22Rv1 (cell line): ENCODE measurements around the gene SLF2.

Source experiments
- H3K27ac ChIP-seq: fragments of 450-650 bp; 2 replicates; pipeline ENCODE4 v1.5.1; 2017
- CTCF ChIP-seq: fragments of 450-650 bp; IDR thresholded peaks from 2 replicates; pipeline ENCODE4 v1.5.1; 2017; ENCODE audit warnings: mild to moderate bottlenecking
- ZFX ChIP-seq: fragments of 450-650 bp; IDR thresholded peaks from 2 replicates; pipeline ENCODE4 v1.6.1; 2017; ENCODE audit warnings: antibody characterized with exemption, borderline replicate concordance

SLF2 gene

DNA sequence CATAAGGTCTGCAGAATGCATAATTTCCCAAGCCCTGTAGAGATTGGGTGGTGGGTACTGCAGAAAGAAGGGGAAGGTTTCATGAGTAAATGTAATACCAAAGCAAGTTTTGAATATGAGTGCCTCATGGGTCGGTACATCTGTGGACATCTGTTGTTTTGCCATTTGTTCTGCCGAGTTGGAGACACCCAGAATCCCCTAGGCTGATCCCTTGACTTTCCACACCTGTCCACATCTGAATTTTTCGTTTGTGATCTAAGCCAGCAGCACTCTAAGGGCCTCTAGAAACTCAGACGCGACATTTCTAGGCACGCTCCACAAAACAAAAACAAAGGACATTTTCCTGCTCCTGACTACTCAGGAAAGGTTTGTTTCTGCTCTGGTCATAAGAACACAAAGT, 11.7 kb upstream of the SLF2 start:
- no peak for TF ChIP-seq CTCF
- TF ChIP-seq ZFX: no peak

DNA sequence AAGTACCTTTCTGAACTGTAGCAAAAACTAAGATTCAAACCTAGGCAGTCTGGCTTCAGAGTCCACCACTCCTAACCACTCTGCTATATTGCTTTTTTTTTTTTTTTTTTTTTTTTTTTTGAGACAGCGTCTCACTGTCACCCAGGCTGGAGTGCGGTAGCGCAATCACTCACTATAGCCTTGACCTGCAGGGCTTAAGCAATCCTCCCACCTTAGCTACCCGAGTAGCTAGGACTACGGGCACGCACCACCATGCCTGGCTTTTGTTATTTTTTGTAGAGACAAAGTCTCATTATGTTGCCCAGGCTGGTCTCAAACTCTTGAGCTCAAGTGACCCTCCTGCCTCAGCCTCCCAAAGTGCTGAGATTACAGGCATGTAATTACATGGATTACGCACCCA, 10.1 kb upstream of the SLF2 start:
- TF ChIP-seq ZFX (no peak), CTCF (no peak)
- no peak overlapping the region for H3K27ac ChIP-seq

More for the DNA sequence above, 11.7 kb upstream of the SLF2 start:
- H3K27ac ChIP-seq: no peak overlapping the region

GRCh38 chr10:100904917-100905316, 7.8 kb upstream of the SLF2 start:
- TF ChIP-seq CTCF (no peak), ZFX (no peak)
- H3K27ac ChIP-seq: no peak overlapping the region

DNA sequence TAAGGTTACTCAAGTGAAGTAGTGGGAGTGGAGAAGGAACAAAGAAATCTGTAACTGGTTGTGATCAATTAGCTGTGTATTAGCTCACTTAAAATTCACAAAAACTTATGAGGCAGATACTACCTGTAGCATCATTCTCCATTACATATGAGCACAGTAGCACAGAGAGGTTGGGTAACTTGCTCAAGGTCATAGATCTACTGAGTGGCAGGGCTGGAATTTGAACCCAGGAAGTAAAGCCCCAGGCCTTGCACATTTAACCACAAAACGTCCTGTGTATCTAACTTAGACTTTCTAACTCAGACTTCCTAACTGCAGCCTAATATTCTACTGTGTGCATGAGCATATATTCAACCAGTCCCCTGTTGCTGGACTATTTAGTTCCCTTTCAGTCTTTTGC, 5.6 kb upstream of the SLF2 start:
- H3K27ac ChIP-seq: no peak overlapping the region
- TF ChIP-seq CTCF (no peak), ZFX (no peak)

GRCh38 chr10:100907773-100908363, 4.9 kb upstream of the SLF2 start:
- no peak overlapping the region for H3K27ac ChIP-seq
- no peak for TF ChIP-seq ZFX
- no peak for TF ChIP-seq CTCF

DNA sequence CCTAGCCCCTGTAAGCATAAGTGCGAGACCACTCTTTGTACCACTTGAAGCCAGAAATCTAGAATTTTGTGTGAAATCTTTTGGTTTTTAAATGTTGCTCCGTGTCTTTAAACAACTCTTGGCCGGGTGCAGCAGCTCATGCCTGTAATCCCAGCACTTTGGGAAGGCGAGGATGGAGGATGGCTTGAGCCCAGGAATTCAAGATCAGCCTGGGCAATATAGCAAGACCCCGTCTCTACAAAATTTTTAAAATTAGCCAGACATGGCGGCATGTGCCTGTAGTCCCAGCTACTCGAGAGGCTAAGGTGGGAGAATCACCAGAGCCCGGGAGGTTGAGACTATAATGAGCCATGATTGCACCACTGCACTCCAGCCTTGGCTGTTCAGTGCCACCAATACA, 4.4 kb upstream of the SLF2 start:
- no peak overlapping the region for H3K27ac ChIP-seq
- TF ChIP-seq ZFX (no peak), CTCF (no peak)

DNA sequence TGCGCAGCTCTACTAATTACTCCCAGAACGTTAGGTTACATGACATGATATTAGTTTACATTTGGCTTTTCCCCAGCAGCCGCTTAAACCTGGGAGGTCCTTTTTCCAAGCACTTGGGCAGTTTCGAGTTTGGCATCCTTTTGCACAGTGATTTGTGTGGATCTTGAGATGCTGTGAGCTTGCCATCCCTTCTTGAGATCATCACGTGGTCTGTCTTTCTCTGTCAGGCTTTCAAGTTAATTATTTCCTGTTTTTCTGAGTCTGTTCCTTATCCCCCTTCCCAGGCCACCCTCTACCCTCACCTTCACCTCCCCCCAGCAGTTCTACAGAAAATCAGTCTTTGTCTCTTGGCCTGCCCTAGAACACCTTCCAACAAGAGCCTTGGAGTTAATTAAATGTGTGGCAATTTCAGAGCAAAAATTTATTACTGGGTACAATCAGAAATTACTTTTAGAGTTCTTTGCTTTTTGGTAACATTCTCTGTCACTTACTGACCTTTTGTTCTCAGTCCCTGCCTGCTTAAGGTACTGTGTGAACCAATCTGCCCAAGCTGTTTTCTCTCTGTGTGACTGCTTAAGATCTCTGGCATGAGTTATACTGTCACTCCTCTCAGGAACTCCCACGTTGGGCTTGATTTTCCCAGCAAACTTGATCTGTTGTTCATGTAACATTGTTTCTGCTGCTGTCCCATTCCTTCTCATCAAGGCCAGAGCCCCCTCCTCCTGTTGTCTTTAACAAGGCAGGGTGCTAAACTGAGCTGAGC, 3.1 kb upstream of the SLF2 start:
- TF ChIP-seq ZFX: no peak
- no peak for TF ChIP-seq CTCF
- H3K27ac ChIP-seq: no peak overlapping the region
